BJ (cell line): ENCODE results near the gene CYP1A1. TPM values are rescaled to one million over a fixed set of nuclear protein-coding genes. Genes with fewer than 3 reads are reported as not detected.
A peak's percentile ranks its signal among the peaks of the same experiment; 100 is the strongest.

ENCODE experiments used
- CTCF ChIA-PET: fragments of 350-600 bp; formaldehyde crosslinking; extraction: SDS; loops from one replicate; lab custom pipeline; 2021; ENCODE audit warnings: antibody characterized with exemption, inconsistent platforms; lab: Yijun Ruan, JAX
- POLR2A ChIA-PET: fragments of 300-600 bp; sonication (Branson Sonifier 250); formaldehyde crosslinking; extraction: SDS; loops from one replicate; lab custom pipeline; 2021; ENCODE audit warnings: antibody characterized with exemption; lab: Charles Lee
- DNase-seq: peaks from one replicate; pipeline ENCODE4 v3.0.0-alpha.2; 2011; ENCODE audit warnings: low read depth
- H3K27me3 ChIP-seq: 2 replicates; pipeline ENCODE4 v1.6.0; 2011; ENCODE audit warnings: low read length; ENCODE audit not compliant: control insufficient read depth, insufficient read depth
- H3K36me3 ChIP-seq: 2 replicates; pipeline ENCODE4 v1.5.1; 2011; ENCODE audit warnings: low read length; ENCODE audit not compliant: control insufficient read depth, insufficient read depth
- H3K4me3 ChIP-seq: 2 replicates; pipeline ENCODE4 v1.5.1; 2011; ENCODE audit warnings: low read depth, mild to moderate bottlenecking, control low read depth, low read length
- polyA minus RNA-seq: library from RNA; depleted of rRNA, polyadenylated mRNA; stranded (reverse); fragments of >200 nt; gene quantifications from 2 replicates; pipeline ENCODE4 v1.2.3, GENCODE V29; 2011; rRNA and poly(A)+ RNA removed
- polyA plus RNA-seq: library from polyadenylated mRNA; depleted of rRNA; stranded (reverse); fragments of >200 nt; gene quantifications from 2 replicates; pipeline ENCODE4 v1.2.3, GENCODE V29; 2011; rRNA removed
- TF ChIP-seq, protein P1 (sequence below): IDR thresholded peaks from 2 replicates; pipeline ENCODE4 v1.5.1; 2011; ENCODE audit warnings: low read depth, mild to moderate bottlenecking, control low read depth, inconsistent platforms, low read length, moderate library complexity; ENCODE audit not compliant: insufficient read depth

Gene CYP1A1
- polyA plus RNA-seq (0.10 TPM in 1 of 2 replicates, not detected in the other), polyA minus RNA-seq (0.09 TPM in 1 of 2 replicates, not detected in the other)

- POLR2A ChIA-PET: no interaction called here
- Histone ChIP-seq H3K36me3 (no peaks in the 10 kb centered on the region), H3K4me3 (peak within 1 kb of the TSS; percentile 44), H3K27me3 (peaks cover 21% of the 10 kb centered on the region)
- TF ChIP-seq, protein P1, sequence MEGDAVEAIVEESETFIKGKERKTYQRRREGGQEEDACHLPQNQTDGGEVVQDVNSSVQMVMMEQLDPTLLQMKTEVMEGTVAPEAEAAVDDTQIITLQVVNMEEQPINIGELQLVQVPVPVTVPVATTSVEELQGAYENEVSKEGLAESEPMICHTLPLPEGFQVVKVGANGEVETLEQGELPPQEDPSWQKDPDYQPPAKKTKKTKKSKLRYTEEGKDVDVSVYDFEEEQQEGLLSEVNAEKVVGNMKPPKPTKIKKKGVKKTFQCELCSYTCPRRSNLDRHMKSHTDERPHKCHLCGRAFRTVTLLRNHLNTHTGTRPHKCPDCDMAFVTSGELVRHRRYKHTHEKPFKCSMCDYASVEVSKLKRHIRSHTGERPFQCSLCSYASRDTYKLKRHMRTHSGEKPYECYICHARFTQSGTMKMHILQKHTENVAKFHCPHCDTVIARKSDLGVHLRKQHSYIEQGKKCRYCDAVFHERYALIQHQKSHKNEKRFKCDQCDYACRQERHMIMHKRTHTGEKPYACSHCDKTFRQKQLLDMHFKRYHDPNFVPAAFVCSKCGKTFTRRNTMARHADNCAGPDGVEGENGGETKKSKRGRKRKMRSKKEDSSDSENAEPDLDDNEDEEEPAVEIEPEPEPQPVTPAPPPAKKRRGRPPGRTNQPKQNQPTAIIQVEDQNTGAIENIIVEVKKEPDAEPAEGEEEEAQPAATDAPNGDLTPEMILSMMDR: no peak
- DNase-seq: no peak
- CTCF ChIA-PET: interaction anchor here (1.1 to 3.6 kb wide), 5 partner anchors 10 to 63 kb away, joined by 3 to 10 read pairs (median 4); partner anchors contain the start of gene CSK
Measured at GRCh38 chr15:74725225-74725774, at the start of gene CYP1A1. Gene CYP1A1, minus strand, starts transcription at chr15:74725528. Its CDS starts 2,431 bp downstream, at chr15:74723097.

DNA sequence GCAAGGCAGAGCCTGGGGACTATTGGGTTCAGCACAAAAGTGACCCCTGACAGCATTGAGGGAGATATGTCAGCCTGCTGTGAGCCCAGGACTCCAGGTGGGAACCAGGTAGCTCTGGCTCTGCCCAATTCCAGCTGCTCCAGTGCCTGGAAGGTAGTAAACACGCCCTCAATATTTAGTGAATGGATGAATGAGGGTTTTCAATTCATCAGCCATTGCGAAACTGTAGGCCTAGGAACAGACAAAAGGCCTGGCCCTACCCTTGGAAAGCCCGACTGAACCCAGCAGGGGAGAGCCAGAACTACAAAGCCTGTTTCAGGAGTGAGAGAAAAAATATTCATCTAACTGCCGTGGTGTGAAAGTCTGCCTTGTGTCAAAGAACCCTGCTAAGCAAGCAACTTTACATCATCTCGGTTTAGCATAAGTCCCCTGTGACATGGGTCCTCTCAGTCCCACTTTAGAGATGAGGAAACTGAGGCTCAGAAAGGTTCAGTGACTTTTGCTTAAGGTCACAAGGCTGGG lies 48.5 kb upstream of the CYP1A1 start:
- POLR2A ChIA-PET: no interaction called here

DNA sequence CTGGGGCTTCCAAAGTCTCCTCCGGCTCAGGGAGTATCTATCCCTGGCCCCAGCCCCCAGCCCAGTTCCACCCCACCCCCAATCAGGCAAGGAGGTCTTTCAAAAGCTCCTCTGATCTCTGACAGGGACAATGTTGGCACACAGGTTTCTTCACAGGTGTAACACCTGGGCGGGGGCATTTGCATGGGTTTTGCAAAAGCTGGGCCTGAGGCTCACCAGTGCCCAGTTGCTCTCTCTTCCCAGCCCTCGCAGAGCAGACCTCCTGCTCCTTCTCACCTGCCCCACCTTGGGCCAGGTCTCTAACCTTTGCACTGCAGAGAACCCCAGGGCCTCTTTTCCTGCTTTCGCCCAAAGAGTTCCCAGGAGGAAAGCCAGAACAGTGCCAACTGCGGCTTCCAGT lies 48.0 kb upstream of the CYP1A1 start:
- POLR2A ChIA-PET: no interaction called here
- no peak for DNase-seq
- Histone ChIP-seq H3K27me3 (peaks cover 2% of the 10 kb centered on the region), H3K4me3 (no peak overlapping the region), H3K36me3 (no peaks in the 10 kb centered on the region)
- CTCF ChIA-PET: interaction anchor here (0.7 to 26.9 kb wide), 9 partner anchors 8 to 400 kb away, joined by 3 to 563 read pairs (median 57); partner anchors contain the start of genes CSK and RPP25
- TF ChIP-seq, protein P1: no peak

More for the DNA sequence above, 48.5 kb upstream of the CYP1A1 start:
- no peak for DNase-seq
- Histone ChIP-seq H3K36me3 (no peaks in the 10 kb centered on the region), H3K27me3 (peaks cover 2% of the 10 kb centered on the region), H3K4me3 (no peak overlapping the region)
- TF ChIP-seq, protein P1: no peak
- CTCF ChIA-PET: interaction anchor here (0.6 to 26.9 kb wide), 9 partner anchors 7 to 174 kb away, joined by 3 to 563 read pairs (median 5); partner anchors contain the start of gene CSK

GRCh38 chr15:74770211-74770903 lies 45.0 kb upstream of the CYP1A1 start:
- DNase-seq: no peak
- CTCF ChIA-PET: interaction anchor here (0.6 to 26.9 kb wide), 46 partner anchors 8 to 797 kb away, joined by 3 to 563 read pairs (median 5); partner anchors contain the start of genes CSK, CYP1A2, RPP25 and UBL7
- TF ChIP-seq, protein P1: no peak
- POLR2A ChIA-PET: no interaction called here
- Histone ChIP-seq H3K4me3 (no peak overlapping the region), H3K36me3 (no peaks in the 10 kb centered on the region), H3K27me3 (peaks cover 2% of the 10 kb centered on the region)
